HepG2 (cell line): ENCODE results near the gene CFAP54. TPM values are rescaled to one million over a fixed set of nuclear protein-coding genes. Genes with fewer than 3 reads are reported as not detected.

ENCODE experiments used
- ATAC-seq: fragments of 200-7000 bp; cut with Tn5 transposase; 3 replicates; pipeline ENCODE4 v1.9.1; 2020; ENCODE audit warnings: mild to moderate bottlenecking, moderate library complexity
- BruUV-seq: library from RNA; stranded (reverse); fragments of 400-500 nt; replicated peaks from 2 replicates; lab custom pipeline; 2021; lab: Mats Ljungman, UMichigan
- CTCF ChIA-PET: fragments of 300-600 bp; formaldehyde crosslinking; extraction: SDS; loops from one replicate; lab custom pipeline; 2021; ENCODE audit warnings: low total read pairs, inconsistent platforms, low intra/inter-chr PET ratio; lab: Yijun Ruan, JAX
- POLR2A ChIA-PET: fragments of 350-600 bp; sonication (Branson Sonifier 250); formaldehyde crosslinking; loops from one replicate; lab custom pipeline; 2020; ENCODE audit warnings: antibody characterized with exemption, inconsistent platforms; lab: Yijun Ruan, JAX
- DNase-seq: peaks from one replicate; pipeline ENCODE4 v3.0.0-alpha.2; 2015; ENCODE audit warnings: low spot score
- FAIRE-seq: peaks from 3 replicates; lab custom pipeline; 2011; peaks lifted over from hg19 to GRCh38; lab: Jason Lieb, UNC
- H2AFZ ChIP-seq: one replicate; pipeline ENCODE4 v1.6.1; 2011; ENCODE audit warnings: low read length, inconsistent platforms
- H3K27ac ChIP-seq: fragments of 300-600 bp; 3 replicates; pipeline ENCODE4 v1.8.0; 2011; ENCODE audit warnings: mixed run types, mild to moderate bottlenecking, mixed read lengths, low read length, inconsistent platforms; ENCODE audit not compliant: insufficient read depth; ENCODE audit errors: extremely low read length
- H3K27me3 ChIP-seq, 2 experiments: fragments of 200-600 bp in 1 of 2; 2 replicates in 1 of 2; 3 replicates in 1 of 2; pipeline versions ENCODE4 v1.6.0 to v1.8.0; 2011; ENCODE audit warnings: low read length in 2 of 2, mild to moderate bottlenecking in 2 of 2, moderate library complexity in 2 of 2, inconsistent platforms in 1 of 2; ENCODE audit not compliant: insufficient read depth in 2 of 2, control insufficient read depth in 1 of 2
- H3K36me3 ChIP-seq, 2 experiments: fragments of 200-600 bp in 1 of 2; replicated peaks in 1 of 2; 2 replicates in 1 of 2; 3 replicates in 1 of 2; pipeline versions ENCODE4 v1.5.1 to v1.8.0; 2011; ENCODE audit warnings: low read length in 2 of 2, inconsistent platforms in 1 of 2; ENCODE audit not compliant: insufficient read depth in 2 of 2, control insufficient read depth in 1 of 2
- H3K4me1 ChIP-seq: 2 replicates; pipeline ENCODE4 v1.5.1; 2012; ENCODE audit warnings: low read length, inconsistent platforms; ENCODE audit not compliant: insufficient read depth
- H3K4me2 ChIP-seq: 2 replicates; pipeline ENCODE4 v1.6.0; 2011; ENCODE audit warnings: low read depth, low read length, inconsistent platforms
- H3K4me3 ChIP-seq, 3 experiments: fragments of 200-600 bp in 1 of 3; sonication (generic), shearing (Covaris generic) in 1 of 3; replicated peaks in 1 of 3; 2 replicates each; pipeline ENCODE4 v1.5.1; 2011 to 2016; ENCODE audit warnings: low read length in 3 of 3, inconsistent platforms in 2 of 3, low read depth in 2 of 3, mild to moderate bottlenecking in 2 of 3, control low read depth in 1 of 3, mixed read lengths in 1 of 3; ENCODE audit not compliant: insufficient read depth in 1 of 3
- H3K79me2 ChIP-seq: one replicate; pipeline ENCODE4 v1.6.1; 2011; ENCODE audit warnings: low read length, inconsistent platforms; ENCODE audit not compliant: insufficient read depth
- H3K9ac ChIP-seq: 2 replicates; pipeline ENCODE4 v1.6.0; 2011; ENCODE audit warnings: mild to moderate bottlenecking, low read depth, low read length, inconsistent platforms; ENCODE audit not compliant: insufficient read depth
- H3K9me3 ChIP-seq: 2 replicates; pipeline ENCODE4 v1.5.1; 2012; ENCODE audit warnings: mild to moderate bottlenecking, low read length
- H4K20me1 ChIP-seq: 2 replicates; pipeline ENCODE4 v1.6.0; 2011; ENCODE audit warnings: inconsistent platforms, mild to moderate bottlenecking, low read length, moderate library complexity; ENCODE audit not compliant: insufficient read depth
- BCLAF1 ChIP-seq: fragments of 450-650 bp; IDR thresholded peaks from 2 replicates; pipeline ENCODE4 v1.6.1; 2017; ENCODE audit warnings: mild to moderate bottlenecking
- DMTF1 ChIP-seq: sonication (generic); formaldehyde crosslinking; IDR thresholded peaks from 2 replicates; pipeline ENCODE4 v1.4.0; 2020; ENCODE audit warnings: mild to moderate bottlenecking, missing genetic modification reagents
- DNMT3B ChIP-seq: conservative IDR thresholded peaks from 2 replicates; pipeline ENCODE4 v1.6.1; 2016; ENCODE audit warnings: missing biosample characterization, control low read depth
- JUN ChIP-seq: sonication (generic); formaldehyde crosslinking; IDR thresholded peaks from 2 replicates; pipeline ENCODE4 v1.4.0; 2020; ENCODE audit warnings: mild to moderate bottlenecking, missing genetic modification reagents
- KDM2A ChIP-seq: sonication (generic); formaldehyde crosslinking; IDR thresholded peaks from 2 replicates; pipeline ENCODE4 v1.4.0; 2020; ENCODE audit warnings: low read depth, missing genetic modification reagents, borderline replicate concordance
- MED13 ChIP-seq: sonication (generic); formaldehyde crosslinking; IDR thresholded peaks from 2 replicates; pipeline ENCODE4 v1.5.0; 2020; ENCODE audit warnings: missing genetic modification reagents
- MTA1 ChIP-seq: sonication (generic); formaldehyde crosslinking; IDR thresholded peaks from 2 replicates; pipeline ENCODE4 v1.4.0; 2020; ENCODE audit warnings: missing genetic modification reagents, mild to moderate bottlenecking, borderline replicate concordance
- MTA3 ChIP-seq: sonication (generic); formaldehyde crosslinking; IDR thresholded peaks from 2 replicates; pipeline ENCODE4 v1.4.0; 2020; ENCODE audit warnings: missing genetic modification reagents
- MTF1 ChIP-seq: sonication (generic); formaldehyde crosslinking; IDR thresholded peaks from 2 replicates; pipeline ENCODE4 v1.5.0; 2020; ENCODE audit warnings: missing genetic modification reagents
- NBN ChIP-seq: fragments of 450-650 bp; conservative IDR thresholded peaks from 2 replicates; pipeline ENCODE4 v1.6.1; 2017
- NONO ChIP-seq, 2 experiments: fragments of 450-650 bp in 1 of 2; sonication (generic) in 1 of 2; formaldehyde crosslinking in 1 of 2; IDR thresholded peaks in 1 of 2; conservative IDR thresholded peaks in 1 of 2; 2 replicates each; pipeline versions ENCODE4 v1.6.1 to v1.8.0; 2017 to 2022; ENCODE audit warnings: mild to moderate bottlenecking in 1 of 2, missing genetic modification reagents in 1 of 2, moderate library complexity in 1 of 2
- RCOR2 ChIP-seq: IDR thresholded peaks from 2 replicates; pipeline ENCODE4 v1.6.1; 2016; ENCODE audit warnings: missing biosample characterization, missing genetic modification reagents
- SMAD3 ChIP-seq: sonication (generic); formaldehyde crosslinking; IDR thresholded peaks from 2 replicates; pipeline ENCODE4 v1.4.0; 2020; ENCODE audit warnings: missing genetic modification reagents
- ZFP62 ChIP-seq: sonication (generic); formaldehyde crosslinking; IDR thresholded peaks from 2 replicates; pipeline ENCODE4 v1.4.0; 2020; ENCODE audit warnings: missing genetic modification reagents
- ZNF367 ChIP-seq: sonication (generic); formaldehyde crosslinking; IDR thresholded peaks from 2 replicates; pipeline ENCODE4 v1.4.0; 2020; ENCODE audit warnings: missing genetic modification reagents, borderline replicate concordance
- WGBS: methylation state at CpG from one replicate; pipeline ENCODE4 v1.1.6; 2017; ENCODE audit warnings: low lambda C conversion rate; 5-methylcytosine and 5-hydroxymethylcytosine counted together
- in situ Hi-C: cut with HindIII; loops from 2 replicates; pipeline ENCODE4 v1.10.0; 2017; ENCODE audit warnings: low pct_unique_long_range_greater_than_20kb; ENCODE audit not compliant: extremely low pct_ligation_motif_present
- intact Hi-C: fragments of 100-400 bp; cut with micrococcal nuclease; formaldehyde crosslinking; loops from one replicate; pipeline ENCODE4 v1.10.0; 2022; ENCODE audit not compliant: unreplicated experiment
- polyA plus RNA-seq, 8 experiments: library from polyadenylated mRNA; depleted of rRNA in 3 of 8; stranded (reverse) in 7 of 8; unstranded in 1 of 8; fragments of >200 nt; fragmentation: Illumina TruSeq in 4 of 8; extraction: Trizol in 4 of 8; gene quantifications; 2 replicates each; pipeline versions ENCODE4 v1.2.1 to v1.2.3, GENCODE V29; 2011 to 2016; ENCODE audit warnings: low read depth in 4 of 8, missing spikeins in 1 of 8, mixed read lengths in 1 of 8; ENCODE audit not compliant: insufficient read depth in 1 of 8
- total RNA-seq, 5 experiments: library from RNA; depleted of rRNA; stranded (reverse); fragments of >200 nt; fragmentation: Illumina TruSeq; extraction: Trizol; gene quantifications; 2 replicates each; pipeline ENCODE4 v1.2.3, GENCODE V29; 2016; ENCODE audit warnings: low read depth in 1 of 5
- TF ChIP-seq, protein P1 (sequence below): sonication (generic); formaldehyde crosslinking; IDR thresholded peaks from 2 replicates; pipeline ENCODE4 v1.4.0; 2020; ENCODE audit warnings: mild to moderate bottlenecking, missing genetic modification reagents
- TF ChIP-seq, protein P2 (sequence below): sonication (generic); formaldehyde crosslinking; IDR thresholded peaks from 2 replicates; pipeline ENCODE4 v1.8.0; 2022; ENCODE audit warnings: low read depth, missing genetic modification reagents

The CFAP54 gene
- total and polyA plus RNA-seq, 2 of the 13 experiments (the other 11 are each of a cell fraction or from before 2014, with no cell fraction given): not detected

- no TSS peak for BruUV-seq
- CTCF ChIA-PET: no interaction called here
- no peak for TF ChIP-seq MED13 (CRISPR knock-in tag)
- TF ChIP-seq MTF1 (CRISPR knock-in tag): no peak
- TF ChIP-seq NBN: no peak
- TF ChIP-seq SMAD3 (CRISPR knock-in tag): no peak
- TF ChIP-seq MTA1 (CRISPR knock-in tag): no peak
- TF ChIP-seq, protein P1, sequence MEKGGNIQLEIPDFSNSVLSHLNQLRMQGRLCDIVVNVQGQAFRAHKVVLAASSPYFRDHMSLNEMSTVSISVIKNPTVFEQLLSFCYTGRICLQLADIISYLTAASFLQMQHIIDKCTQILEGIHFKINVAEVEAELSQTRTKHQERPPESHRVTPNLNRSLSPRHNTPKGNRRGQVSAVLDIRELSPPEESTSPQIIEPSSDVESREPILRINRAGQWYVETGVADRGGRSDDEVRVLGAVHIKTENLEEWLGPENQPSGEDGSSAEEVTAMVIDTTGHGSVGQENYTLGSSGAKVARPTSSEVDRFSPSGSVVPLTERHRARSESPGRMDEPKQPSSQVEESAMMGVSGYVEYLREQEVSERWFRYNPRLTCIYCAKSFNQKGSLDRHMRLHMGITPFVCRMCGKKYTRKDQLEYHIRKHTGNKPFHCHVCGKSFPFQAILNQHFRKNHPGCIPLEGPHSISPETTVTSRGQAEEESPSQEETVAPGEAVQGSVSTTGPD (CRISPR knock-in tag): no peak
- no peak for TF ChIP-seq KDM2A (CRISPR knock-in tag)
- no peak for TF ChIP-seq JUN (CRISPR knock-in tag)
- no peak for TF ChIP-seq RCOR2 (CRISPR knock-in tag)
- no peak for TF ChIP-seq DNMT3B (CRISPR knock-in tag)
- no peak for TF ChIP-seq NONO (IDR thresholded peaks at IDR 0.05)
- no peak for TF ChIP-seq NONO (CRISPR knock-in tag; conservative IDR thresholded peaks at IDR 0.05)
- no peak for TF ChIP-seq ZFP62 (CRISPR knock-in tag)
- TF ChIP-seq ZNF367: no peak
- no peak for TF ChIP-seq DMTF1
- TF ChIP-seq, protein P2, sequence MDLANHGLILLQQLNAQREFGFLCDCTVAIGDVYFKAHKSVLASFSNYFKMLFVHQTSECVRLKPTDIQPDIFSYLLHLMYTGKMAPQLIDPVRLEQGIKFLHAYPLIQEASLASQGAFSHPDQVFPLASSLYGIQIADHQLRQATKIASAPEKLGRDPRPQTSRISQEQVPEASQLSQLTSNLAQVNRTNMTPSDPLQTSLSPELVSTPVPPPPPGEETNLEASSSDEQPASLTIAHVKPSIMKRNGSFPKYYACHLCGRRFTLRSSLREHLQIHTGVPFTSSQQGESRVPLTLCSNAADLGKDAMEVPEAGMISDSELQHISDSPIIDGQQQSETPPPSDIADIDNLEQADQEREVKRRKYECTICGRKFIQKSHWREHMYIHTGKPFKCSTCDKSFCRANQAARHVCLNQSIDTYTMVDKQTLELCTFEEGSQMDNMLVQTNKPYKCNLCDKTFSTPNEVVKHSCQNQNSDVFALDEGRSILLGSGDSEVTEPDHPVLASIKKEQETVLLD (CRISPR knock-in tag): no peak
- no peak for TF ChIP-seq BCLAF1
- TF ChIP-seq MTA3: no peak
Measured at GRCh38 chr12:96462571-96463280, 26.7 kb upstream of the CFAP54 start.

More at GRCh38 chr12:96462571-96463280, 26.7 kb upstream of the CFAP54 start:
- Histone ChIP-seq H3K27ac (no peak overlapping the region), H3K4me3 (no peak overlapping the region), H3K79me2 (no peaks in the 10 kb centered on the region), H3K9me3 (no peaks in the 10 kb centered on the region), H2AFZ (no peak overlapping the region), H3K9ac (no peak overlapping the region), H3K36me3 (no peaks in the 10 kb centered on the region), H3K4me1 (no peaks in the 10 kb centered on the region), H3K27me3 (no peaks in the 10 kb centered on the region), H3K4me2 (no peak overlapping the region), H4K20me1 (no peaks in the 10 kb centered on the region)
- in situ Hi-C loops: no loop called here
- intact Hi-C loops: no loop called here
- FAIRE-seq: no peak
- no peak for ATAC-seq
- POLR2A ChIA-PET: no interaction called here
- no peak for DNase-seq
- WGBS: 36% methylated on average over 7 of the region's 7 CpGs
